OCI-M2 (cell line): ENCODE data around the gene TCERG1L.
"Not testable (repeated sequence)": the region's sequence is repeated elsewhere in the genome, so short reads cannot be mapped to it uniquely, and the experiment has no call there.

Experiments used
- DNase-seq: peaks from one replicate; lab custom pipeline; 2025; ENCODE audit not compliant: unreplicated experiment; lab: John Stamatoyannopoulos, UW

Gene TCERG1L

DNA sequence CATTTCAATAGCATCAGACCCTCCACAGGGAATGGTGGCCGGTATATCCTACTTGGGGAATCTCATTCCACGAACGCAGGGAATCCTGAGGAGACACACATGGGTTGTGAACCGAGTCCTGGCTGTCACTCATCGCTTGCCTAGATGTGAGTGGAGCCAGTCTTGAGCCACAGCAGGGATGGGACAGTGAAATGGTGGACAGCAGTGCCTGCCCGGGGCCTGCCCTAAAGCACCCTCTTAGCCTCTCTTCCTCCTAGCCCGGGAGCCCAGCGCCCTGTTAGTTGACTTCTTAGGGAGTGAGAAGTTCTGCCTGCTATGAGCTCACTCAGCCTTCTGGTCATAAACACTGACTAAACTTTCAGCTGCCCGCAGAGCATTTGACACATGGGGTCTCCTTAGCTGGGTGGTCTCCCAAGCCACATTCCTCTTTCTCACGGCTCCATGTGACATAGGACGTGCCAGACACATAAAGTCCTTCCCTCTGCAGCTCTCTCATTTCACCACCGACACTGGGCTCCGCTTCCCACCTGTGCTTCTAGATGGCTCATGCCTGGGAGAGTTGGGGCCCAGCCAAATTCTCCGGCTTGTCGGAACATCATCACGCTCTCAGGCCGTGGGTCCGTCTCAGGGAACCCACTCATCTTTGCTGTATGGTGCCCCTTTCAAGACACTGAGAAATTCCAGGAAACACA, 60.9 kb downstream of the TCERG1L start:
- DNase-seq, result no peak

DNA sequence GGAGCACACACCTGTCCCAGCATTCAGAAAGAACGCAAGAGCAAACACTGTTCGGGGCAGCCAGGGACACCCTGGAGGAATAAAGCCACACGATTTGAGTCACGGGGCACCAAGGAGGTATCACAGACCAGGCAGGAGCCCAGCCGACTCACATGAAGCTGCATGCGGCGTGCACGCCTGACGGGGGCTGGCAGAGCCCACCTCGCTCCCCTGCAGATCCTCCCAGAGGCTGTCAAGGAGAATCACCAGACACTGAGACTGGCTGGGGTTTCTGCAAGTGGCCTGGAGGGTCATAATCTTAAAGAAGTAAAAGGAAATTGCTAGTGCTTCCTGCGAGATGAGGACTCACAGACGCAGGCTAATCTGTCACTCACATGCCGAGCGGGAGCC, 61.6 kb downstream of the TCERG1L start:
- no peak for DNase-seq

DNA sequence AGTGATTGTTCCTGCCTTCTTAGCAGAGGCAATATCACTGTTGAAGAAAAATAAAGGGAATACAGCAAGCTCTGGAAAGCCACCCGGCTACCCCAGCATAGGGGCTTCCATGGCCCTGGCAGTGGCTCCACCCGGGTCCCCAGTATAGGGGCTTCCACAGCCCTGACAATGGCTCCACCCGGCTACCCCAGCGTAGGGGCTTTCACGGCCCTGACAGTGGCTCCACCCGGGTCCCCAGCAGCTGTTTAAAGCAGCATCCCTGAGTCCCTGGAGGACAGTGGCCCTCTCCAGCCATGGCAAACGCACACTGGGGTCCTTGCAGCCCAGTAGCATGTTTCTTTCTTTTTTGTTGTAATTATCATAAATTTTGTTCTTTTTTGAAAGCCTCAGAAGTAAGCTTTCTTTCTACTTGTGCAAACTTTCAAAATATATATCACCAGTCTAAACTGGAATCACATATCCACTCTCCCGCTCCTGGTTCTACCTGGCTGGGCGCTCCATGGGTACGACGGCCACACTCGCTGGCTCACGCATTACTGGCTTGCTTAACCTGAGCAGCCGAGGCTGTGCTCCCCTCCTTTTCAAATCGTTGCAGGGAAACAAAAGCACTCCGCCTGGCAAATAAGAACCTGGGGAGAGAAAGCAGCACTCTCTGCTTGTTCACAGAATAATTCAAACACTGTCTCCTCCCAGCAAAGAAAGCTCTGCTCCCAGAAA, 62.1 kb downstream of the TCERG1L start:
- DNase-seq, result no peak

DNA sequence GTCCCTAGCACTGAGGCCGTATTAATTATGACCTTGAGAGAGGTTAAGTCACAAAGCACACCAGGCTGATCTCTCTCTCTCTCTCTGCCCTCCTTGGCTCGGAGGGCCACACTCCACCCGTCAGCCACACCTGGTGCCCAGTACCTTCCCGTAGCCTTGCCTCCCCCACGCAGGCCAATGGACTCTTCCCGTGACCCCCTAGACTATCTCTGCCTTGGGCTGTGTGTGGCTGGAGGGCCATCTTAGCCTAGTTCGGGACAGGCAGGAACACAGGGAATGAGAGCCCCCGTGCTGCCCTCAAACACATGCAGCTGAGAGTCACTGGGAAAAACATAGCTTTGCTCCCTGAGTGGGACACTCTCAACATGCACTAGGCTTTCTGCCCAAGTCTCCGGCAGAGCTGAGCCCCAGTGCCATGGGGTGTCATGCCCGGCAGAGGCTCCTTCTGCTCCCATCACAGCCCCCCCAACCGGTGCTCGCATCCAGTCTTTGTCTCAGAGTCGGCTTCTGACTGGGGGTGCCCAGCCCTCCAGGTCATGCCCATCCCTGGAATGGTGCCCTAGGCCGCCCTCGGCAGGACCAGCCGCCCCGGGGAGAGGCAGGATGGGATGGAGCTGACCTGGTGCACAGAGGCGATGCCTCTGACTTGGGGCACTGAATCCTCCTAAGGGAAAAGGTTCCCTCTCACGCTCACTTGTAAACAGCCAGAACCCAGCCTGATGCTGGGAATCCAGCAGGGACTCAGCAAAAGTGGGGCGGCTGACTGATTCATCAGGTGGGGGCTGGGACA, 63.0 kb downstream of the TCERG1L start:
- no peak for DNase-seq

DNA sequence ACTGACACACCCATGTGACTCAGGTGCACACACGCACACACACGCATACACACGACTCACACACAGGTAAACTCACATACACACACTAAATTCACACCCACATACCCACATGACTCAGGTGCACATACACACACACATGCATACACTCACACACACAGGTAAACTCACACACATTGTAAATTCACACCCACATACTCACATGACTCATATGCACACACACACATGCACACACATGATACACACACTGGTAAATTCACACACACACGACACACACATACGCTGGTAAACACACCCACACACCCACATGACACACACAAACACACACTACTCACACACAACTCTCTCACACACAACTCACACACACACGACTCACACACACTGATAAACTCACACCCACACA, 63.6 kb downstream of the TCERG1L start:
- no peak for DNase-seq

DNA sequence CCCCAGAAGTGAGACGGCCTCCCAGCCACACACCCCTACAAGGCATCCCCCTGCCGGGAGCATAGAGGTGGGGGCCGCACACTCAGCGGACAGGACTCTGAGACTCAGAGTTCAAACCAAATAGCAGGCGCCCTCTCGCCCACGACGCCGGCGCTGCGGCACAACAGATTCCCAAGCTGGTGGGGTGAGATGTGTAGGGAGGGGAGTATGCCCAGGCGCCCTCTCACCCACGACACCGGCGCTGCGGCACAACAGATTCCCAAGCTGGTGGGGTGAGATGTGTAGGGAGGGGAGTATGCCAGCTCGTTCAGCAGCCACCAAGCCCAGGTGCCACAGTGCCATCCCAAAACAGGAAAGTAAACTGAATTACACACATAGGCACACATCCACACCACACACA, 64.7 kb downstream of the TCERG1L start:
- DNase-seq, result no peak

DNA sequence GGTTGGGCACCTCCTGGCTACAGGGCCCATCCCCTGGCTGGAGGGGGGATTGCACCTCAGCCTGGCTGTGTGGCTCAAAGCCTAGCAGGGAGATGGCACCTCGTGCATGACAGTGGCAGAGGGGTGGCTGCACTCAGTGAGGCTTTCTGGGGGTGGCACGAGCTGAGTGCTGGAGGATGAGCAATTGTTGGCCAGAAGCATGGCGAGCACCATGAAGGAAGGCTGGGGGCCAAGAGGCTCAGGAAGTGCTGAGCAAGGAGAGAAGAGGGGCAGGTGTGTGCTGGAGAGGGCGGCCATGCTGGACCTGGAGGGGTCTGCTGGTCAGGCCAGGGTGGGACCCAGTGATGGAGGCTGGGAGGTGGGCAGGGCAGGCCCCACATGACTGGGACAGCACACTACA, 65.4 kb downstream of the TCERG1L start:
- DNase-seq, result no peak

DNA sequence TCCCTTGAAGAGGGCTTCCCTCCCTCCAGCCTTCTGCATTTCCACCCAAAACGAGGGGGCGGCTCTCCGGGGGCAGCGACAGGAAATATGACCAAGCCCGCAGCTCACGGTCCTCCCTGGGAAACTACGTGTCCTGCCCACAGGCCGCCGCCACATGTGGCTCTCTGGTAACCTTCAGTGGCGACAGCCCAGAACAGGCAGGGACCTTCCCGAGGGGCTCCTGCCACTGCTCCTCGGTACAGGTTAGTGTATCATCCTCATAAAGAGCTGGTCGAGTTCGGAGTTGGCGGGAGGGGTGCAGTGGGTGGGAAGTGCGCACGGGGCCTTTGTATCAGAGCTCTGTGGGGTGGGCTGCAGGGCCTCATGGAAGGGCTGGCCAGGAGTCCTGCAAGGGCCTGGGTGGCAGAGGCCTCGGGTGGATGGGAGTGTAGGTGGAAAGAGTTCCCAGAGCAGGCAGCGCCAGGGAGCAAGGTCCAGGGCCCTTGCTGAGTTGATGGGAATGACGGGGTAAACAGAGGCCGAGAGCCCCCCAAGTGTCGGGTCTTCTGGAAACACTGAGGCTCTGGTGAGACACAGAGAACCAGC, 66.0 kb downstream of the TCERG1L start:
- no peak for DNase-seq

DNA sequence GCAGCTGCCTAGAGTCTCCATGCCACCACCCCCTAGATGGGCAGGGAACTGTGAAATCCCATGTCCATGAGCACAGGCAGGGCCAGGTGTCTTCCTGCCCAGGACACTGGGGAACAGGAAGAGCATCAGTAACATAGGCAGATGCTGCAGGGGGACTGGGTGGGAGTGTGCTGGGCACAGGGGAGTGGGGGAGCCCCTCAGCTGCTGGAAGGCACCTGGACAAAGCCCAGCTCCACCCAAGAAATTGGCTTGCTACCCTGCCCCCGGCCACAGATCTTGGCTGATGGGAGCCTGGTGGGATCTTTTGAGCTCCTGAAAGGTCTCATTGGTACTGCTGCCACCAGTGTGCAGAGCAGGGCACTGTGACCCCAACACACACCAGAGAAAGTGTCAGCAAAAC, 66.7 kb downstream of the TCERG1L start:
- no peak for DNase-seq

DNA sequence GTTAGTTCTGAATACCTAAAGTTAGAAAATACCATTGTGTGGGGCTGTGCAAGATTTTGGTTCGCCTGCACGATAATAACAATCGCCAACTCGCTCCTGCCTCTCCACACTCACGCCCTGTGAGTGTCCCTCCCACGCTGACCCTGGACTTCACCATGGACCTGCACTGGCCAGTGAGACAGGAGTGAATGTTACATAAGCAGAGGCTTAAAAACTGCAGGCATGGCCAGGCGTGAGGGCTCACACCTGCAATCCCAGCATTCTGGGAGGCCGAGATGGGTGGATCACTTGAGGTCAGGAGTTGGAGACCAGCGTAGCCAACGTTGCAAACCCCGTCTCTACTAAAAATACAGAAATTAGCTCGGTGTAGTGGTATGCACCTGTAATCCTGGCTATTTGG, 68.4 kb downstream of the TCERG1L start:
- no peak for DNase-seq

DNA sequence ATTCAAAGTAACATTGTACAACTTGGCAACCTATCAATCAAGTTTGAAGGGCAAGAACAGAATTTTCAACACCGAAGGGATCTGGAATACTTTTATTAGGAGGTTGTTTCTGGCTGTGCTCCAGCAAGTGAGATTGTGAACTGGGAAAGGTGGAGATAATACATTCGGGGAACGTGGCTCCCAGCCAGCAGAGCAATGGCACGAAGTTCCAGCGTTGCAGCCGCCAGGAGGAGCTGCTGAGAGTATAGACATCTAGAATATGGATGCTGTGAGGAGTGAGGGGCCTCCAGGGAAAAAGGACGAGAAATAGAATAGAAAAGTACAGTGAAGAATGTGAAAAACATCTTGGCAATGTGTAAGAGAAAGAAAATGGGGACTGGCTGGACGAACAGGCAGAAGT, 69.5 kb downstream of the TCERG1L start:
- no peak for DNase-seq

DNA sequence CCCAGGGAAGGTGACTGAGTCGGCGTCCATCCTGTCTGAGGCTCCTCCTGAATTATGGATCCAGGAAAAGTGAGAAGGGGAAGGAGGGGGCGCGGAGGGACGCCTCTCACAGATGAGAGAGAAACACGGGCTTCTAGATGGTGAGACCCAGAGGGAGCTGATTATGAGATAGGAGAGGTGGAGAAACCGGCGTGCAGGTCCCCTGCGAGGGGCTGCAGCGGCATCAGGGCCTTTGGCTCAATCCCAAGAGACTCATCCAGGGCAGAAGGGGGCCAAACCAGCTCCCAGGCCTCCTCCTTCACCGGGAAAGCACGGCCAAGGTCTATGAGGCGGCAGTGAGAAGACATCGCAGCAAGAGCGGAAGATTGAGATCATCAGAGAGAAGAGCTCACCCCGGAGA, 70.8 kb downstream of the TCERG1L start:
- no peak for DNase-seq

DNA sequence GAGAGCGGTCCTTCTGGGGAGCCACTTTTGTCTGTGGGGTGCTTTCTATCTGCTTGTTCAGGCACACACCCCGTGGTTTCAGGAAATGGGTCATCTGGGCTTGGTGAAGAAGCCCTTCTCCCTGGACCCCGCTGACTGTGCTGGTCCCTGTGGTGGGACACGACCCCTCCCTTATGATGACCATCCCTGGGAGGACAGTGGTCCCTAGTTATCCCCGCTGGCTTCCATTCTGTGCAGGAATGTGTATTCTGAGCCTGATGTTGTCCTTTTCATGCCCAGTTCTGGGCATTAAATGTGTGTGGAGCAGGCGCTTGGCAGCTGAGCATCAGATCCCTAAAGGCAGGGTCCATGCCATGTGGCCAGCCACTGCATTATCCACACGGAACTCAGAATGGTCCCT, 71.6 kb downstream of the TCERG1L start:
- no peak for DNase-seq

DNA sequence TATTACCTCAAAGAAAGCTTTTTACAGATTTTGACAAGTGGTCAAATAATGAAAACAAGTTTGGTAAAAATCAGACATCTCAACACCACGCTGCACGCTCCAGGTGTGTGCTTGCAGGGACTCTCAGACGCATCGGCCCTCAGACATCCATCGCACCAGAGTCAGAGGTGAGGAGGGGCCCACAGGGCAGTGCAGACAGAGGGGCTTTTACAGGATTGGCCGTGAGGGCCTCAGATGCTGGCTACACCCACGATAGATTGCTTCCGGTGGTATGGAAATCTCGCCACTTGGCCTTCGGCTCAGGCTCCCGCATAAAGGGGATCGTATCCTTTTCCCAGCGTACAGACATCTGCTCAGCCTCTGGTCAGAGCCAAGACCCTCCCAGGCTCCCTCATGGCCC, 72.1 kb downstream of the TCERG1L start:
- DNase-seq, result no peak

DNA sequence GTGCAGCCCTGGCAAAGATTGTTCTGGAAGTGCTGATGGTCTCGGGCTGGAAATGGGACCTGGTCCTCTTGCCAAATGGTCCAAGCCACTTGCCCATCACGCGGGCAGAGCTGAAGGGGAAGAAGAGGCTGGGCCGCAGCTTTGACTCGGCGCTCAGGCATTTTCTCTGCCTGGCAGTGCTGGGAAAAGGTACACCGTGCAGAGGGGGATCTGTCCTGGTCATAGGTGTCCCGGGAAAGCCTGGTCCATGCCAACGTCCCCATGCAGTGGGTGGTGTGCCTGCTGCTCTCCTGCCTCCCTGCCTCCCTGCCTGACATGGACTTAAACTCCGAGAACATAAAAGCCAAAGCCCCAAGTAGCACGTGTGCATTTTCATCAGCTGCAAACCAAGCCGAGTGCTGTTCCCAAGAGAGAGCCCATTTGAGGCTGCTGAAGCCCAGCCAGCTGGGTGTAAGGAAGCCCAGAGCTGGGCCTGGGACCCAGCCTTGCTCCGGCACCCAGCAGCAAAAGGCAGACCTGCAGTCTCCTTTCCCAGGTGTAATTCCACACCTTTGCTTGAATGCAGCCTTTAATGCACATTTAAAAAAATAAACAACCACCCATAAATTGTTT, 72.7 kb downstream of the TCERG1L start:
- DNase-seq, result no peak

DNA sequence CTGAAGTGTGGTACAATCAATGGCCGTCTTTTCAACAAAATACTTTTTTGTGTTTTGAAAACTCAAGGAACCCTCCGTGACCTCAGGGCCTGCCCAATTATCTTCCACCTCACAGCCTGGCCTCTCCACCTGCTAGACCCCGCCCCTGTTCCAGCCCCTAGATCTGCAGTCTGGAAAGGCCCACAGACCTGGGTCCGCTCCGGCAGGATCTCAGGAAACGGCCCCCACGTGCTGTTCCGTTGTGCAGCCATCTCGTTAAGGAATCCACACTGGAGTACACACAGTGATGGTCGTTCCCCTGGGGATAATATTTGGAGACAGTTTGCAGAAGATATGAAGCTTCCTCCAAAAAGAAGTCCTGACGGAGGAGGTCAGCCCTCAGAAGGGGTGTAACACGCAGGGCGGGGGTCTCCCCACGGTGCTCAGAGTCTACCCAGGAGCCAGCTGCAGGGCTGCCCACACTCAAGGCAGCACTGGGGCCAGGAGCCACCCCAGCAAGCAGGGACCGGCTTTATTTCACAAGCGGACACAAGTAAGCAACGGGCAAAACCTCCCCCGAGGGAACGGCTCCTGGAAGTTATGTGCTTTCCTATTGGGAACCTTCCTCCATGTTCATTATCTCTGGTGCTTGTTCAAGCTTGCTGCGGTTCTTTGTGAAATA, 73.4 kb downstream of the TCERG1L start:
- DNase-seq, result no peak

DNA sequence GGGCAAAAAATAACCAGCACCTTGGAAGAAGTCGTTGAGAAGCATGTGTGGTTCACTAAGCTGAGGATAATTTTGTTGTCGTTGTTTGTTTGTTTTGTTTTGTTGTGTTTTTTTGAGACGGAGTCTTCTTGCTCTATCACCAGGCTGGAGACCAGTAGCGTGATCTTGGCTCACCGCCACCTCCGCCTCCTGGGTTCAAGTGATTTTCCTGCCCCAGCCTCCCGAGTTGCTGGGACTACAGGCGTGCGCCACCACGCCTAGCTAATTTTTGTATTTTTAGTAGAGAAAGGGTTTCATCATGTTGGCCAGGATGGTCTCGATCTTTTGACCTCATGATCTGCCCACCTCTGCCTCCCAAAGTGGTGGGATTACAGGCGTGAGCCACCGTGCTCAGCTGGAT, 76.9 kb downstream of the TCERG1L start:
- not testable (repeated sequence) for DNase-seq

DNA sequence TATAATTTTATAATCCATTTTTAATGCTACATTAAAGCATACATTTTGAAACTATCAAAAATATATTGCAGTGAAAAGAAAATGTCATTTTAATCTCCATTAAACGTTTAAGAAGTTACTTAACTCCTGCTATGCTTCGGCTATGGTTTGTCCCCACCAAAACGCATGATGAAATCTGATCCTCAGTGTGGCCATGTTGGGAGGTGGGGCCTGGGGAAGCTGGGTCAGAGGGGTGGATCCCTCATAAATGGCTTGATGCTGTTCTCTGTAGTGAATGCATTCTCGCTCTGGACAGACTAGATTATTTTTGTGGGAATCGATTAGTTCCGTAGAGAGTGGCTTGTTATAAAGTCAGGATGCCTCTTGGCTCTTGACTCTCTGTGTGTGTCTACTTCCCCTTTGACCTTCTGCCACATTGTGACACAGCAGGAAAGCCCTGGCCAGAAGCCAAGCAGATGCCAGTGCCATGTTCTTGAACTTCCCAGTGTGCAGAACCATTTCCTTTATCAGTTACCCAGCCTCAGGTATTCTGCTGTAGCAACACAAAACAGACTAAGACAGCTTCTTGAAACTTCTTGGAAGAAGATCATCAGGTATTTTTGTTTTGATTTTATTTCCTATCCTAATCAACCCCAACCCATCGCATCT, 77.8 kb downstream of the TCERG1L start:
- DNase-seq, result no peak

DNA sequence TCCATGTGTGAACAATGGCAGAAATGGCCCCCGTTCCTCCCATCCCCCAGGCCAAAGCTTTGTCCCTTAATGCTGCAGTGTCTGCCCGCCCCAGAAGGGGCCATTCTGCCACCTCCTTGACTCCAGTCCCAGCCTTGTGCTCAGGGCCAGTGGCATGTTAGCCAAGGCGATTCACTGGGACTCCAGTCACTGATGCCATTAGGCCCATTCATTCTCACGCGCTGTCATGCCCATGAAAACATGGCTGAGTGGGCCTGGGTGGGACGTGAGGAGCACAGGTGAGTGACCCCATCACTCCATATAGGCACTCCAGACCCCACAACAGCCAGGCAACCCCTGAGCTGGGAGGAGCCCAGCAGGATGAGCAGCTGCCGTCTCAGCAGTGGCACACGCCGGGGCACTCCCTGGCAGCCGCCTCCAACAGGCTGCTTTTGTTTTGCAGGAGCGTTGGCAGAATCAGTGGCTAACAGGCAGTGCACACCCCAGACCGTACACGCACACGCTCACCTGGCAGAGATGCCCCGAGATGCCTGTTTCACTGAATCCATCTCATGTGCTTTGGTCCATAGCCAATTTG, 79.5 kb downstream of the TCERG1L start:
- DNase-seq, result no peak
